GM12878 (cell line): ENCODE results near the gene NTN3. TPM values are rescaled to one million over a fixed set of nuclear protein-coding genes. Genes with fewer than 3 reads are reported as not detected.
A peak's percentile ranks its signal among the peaks of the same experiment; 100 is the strongest.

Source experiments
- BCLAF1 ChIP-seq: fragments of 450-650 bp; IDR thresholded peaks from 2 replicates; pipeline ENCODE4 v1.6.1; 2017; ENCODE audit warnings: antibody characterized with exemption, mild to moderate bottlenecking, moderate library complexity
- BMI1 ChIP-seq: fragments of 450-650 bp; IDR thresholded peaks from 2 replicates; pipeline ENCODE4 v1.6.1; 2016; ENCODE audit warnings: mild to moderate bottlenecking, moderate library complexity, borderline replicate concordance
- CBX3 ChIP-seq: fragments of 200-600 bp; sonication (generic); IDR thresholded peaks from 2 replicates; pipeline ENCODE4 v1.6.1; 2016; ENCODE audit warnings: low read depth, borderline replicate concordance
- DPF2 ChIP-seq: fragments of 450-650 bp; IDR thresholded peaks from 2 replicates; pipeline ENCODE4 v1.6.1; 2017; ENCODE audit warnings: mild to moderate bottlenecking
- ESRRA ChIP-seq: IDR thresholded peaks from 2 replicates; pipeline ENCODE4 v1.6.1; 2012; ENCODE audit warnings: mild to moderate bottlenecking, low read length, improper control_type of control experiment
- HDAC6 ChIP-seq: fragments of 200-600 bp; sonication (generic); IDR thresholded peaks from one replicate; pipeline ENCODE4 v1.8.0; 2017; ENCODE audit warnings: antibody characterized with exemption; ENCODE audit not compliant: unreplicated experiment
- KLF5 ChIP-seq: fragments of 450-650 bp; IDR thresholded peaks from 2 replicates; pipeline ENCODE4 v1.6.1; 2014; ENCODE audit warnings: mild to moderate bottlenecking; ENCODE audit not compliant: partially characterized antibody
- LARP7 ChIP-seq: fragments of 450-650 bp; IDR thresholded peaks from 2 replicates; pipeline ENCODE4 v1.6.1; 2017; ENCODE audit warnings: mild to moderate bottlenecking
- MEF2B ChIP-seq: fragments of 450-650 bp; IDR thresholded peaks from 2 replicates; pipeline ENCODE4 v1.6.1; 2018; ENCODE audit warnings: mild to moderate bottlenecking, moderate library complexity; ENCODE audit not compliant: partially characterized antibody, poor library complexity, severe bottlenecking
- MXI1 ChIP-seq: fragments of 150-350 bp; IDR thresholded peaks from 2 replicates; pipeline ENCODE4 v1.6.1; 2011; ENCODE audit warnings: low read depth, mild to moderate bottlenecking, inconsistent platforms, low read length, improper control_type of control experiment
- NFYB ChIP-seq: IDR thresholded peaks from 2 replicates; pipeline ENCODE4 v1.6.1; 2011; ENCODE audit warnings: low read depth, mild to moderate bottlenecking, low read length, improper control_type of control experiment, moderate library complexity; ENCODE audit not compliant: insufficient read depth
- NR2C1 ChIP-seq: fragments of 450-650 bp; IDR thresholded peaks from 2 replicates; pipeline ENCODE4 v1.6.1; 2017; ENCODE audit warnings: antibody characterized with exemption, mild to moderate bottlenecking, moderate library complexity
- NR2C2 ChIP-seq: IDR thresholded peaks from 2 replicates; pipeline ENCODE4 v1.6.1; 2011; ENCODE audit warnings: borderline replicate concordance, low read depth; ENCODE audit not compliant: control insufficient read depth, insufficient read length
- NR2F1 ChIP-seq: fragments of 450-650 bp; conservative IDR thresholded peaks from 2 replicates; pipeline ENCODE4 v1.6.1; 2017; ENCODE audit warnings: mild to moderate bottlenecking
- PKNOX1 ChIP-seq: fragments of 450-650 bp; IDR thresholded peaks from 2 replicates; pipeline ENCODE4 v1.6.1; 2016; ENCODE audit warnings: mild to moderate bottlenecking
- POLR2A ChIP-seq: IDR thresholded peaks from 2 replicates; pipeline ENCODE4 v1.6.1; 2011; ENCODE audit warnings: low read depth, mild to moderate bottlenecking, low read length
- POLR2AphosphoS5 ChIP-seq: IDR thresholded peaks from 2 replicates; pipeline ENCODE4 v1.6.1; 2011; ENCODE audit warnings: mild to moderate bottlenecking, low read length, inconsistent platforms
- RAD21 ChIP-seq: IDR thresholded peaks from 2 replicates; pipeline ENCODE4 v1.6.1; 2011; ENCODE audit warnings: mild to moderate bottlenecking, low read depth, low read length, moderate library complexity; ENCODE audit not compliant: insufficient read depth
- RELA ChIP-seq: fragments of 450-650 bp; IDR thresholded peaks from 2 replicates; pipeline ENCODE4 v1.8.0; 2014; ENCODE audit warnings: borderline replicate concordance; ENCODE audit not compliant: partially characterized antibody
- SKIL ChIP-seq: fragments of 450-650 bp; IDR thresholded peaks from 2 replicates; pipeline ENCODE4 v1.6.1; 2017; ENCODE audit warnings: mild to moderate bottlenecking, low read depth, inconsistent platforms; ENCODE audit not compliant: poor library complexity, severe bottlenecking
- SMAD5 ChIP-seq: IDR thresholded peaks from 2 replicates; pipeline ENCODE4 v1.6.1; 2016; ENCODE audit warnings: antibody characterized with exemption, low read depth
- SRF ChIP-seq, 2 experiments: IDR thresholded peaks; 2 replicates each; pipeline ENCODE4 v1.6.1; 2011; ENCODE audit warnings: low read depth in 2 of 2, low read length in 2 of 2, mild to moderate bottlenecking in 1 of 2, moderate library complexity in 1 of 2
- ZNF207 ChIP-seq: fragments of 450-650 bp; IDR thresholded peaks from 2 replicates; pipeline ENCODE4 v1.6.1; 2014; ENCODE audit warnings: antibody characterized with exemption, mild to moderate bottlenecking, borderline replicate concordance
- ZNF622 ChIP-seq: fragments of 450-650 bp; IDR thresholded peaks from 2 replicates; pipeline ENCODE4 v1.6.1; 2017; ENCODE audit warnings: mild to moderate bottlenecking, inconsistent platforms
- polyA plus RNA-seq, 11 experiments: library from polyadenylated mRNA; depleted of rRNA in 4 of 11; unstranded in 6 of 11; stranded (reverse) in 5 of 11; fragments of >200 nt; fragmentation: Nextera tagmentation in 4 of 11; fragmentation: Illumina TruSeq in 1 of 11; extraction: Ambion mirVana in 4 of 11; extraction: Trizol in 1 of 11; gene quantifications; 1 replicate in 1 of 11; 2 replicates in 10 of 11; pipeline versions ENCODE4 v1.2.1 to v1.2.3, GENCODE V29; 2011 to 2016; ENCODE audit warnings: inconsistent platforms in 2 of 11, missing spikeins in 2 of 11, low read depth in 1 of 11
- total RNA-seq, 4 experiments: library from RNA; depleted of rRNA in 3 of 4; stranded (reverse); fragments of >200 nt in 3 of 4; fragmentation: Illumina TruSeq in 1 of 4; extraction: Trizol in 1 of 4; gene quantifications; 2 replicates each; pipeline versions ENCODE4 v1.2.1 to v1.2.3, GENCODE V29; 2013 to 2021
- TF ChIP-seq, protein P1 (sequence below): IDR thresholded peaks from 2 replicates; pipeline ENCODE4 v1.6.1; 2011; ENCODE audit warnings: low read depth, low read length, improper control_type of control experiment, borderline replicate concordance

The NTN3 gene
- total and polyA plus RNA-seq, 10 of the 15 experiments (the other 5 are each of a cell fraction or from before 2014, with no cell fraction given), result 0.04 TPM; not detected in 9

- TF ChIP-seq NR2F1, result no peak; the same call in 1 of the 2 replicates
- peak; percentile 22 for TF ChIP-seq MXI1
- TF ChIP-seq SRF (IDR thresholded peaks at IDR 0.05; ENCODE audit: low read depth in 2 of 2, low read length in 2 of 2), result no peak
- peak; percentile 50 for TF ChIP-seq RELA
- no peak for TF ChIP-seq CBX3
- TF ChIP-seq, protein P1, sequence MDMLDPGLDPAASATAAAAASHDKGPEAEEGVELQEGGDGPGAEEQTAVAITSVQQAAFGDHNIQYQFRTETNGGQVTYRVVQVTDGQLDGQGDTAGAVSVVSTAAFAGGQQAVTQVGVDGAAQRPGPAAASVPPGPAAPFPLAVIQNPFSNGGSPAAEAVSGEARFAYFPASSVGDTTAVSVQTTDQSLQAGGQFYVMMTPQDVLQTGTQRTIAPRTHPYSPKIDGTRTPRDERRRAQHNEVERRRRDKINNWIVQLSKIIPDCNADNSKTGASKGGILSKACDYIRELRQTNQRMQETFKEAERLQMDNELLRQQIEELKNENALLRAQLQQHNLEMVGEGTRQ, result no peak
- TF ChIP-seq DPF2, result peak; percentile 54
- peak; percentile 92 for TF ChIP-seq NFYB
- no peak for TF ChIP-seq RAD21
- TF ChIP-seq MEF2B, result no peak
- TF ChIP-seq NR2C1, result 0 out of 2 replicates have a peak, but pooled peaks have one; percentile 6
- TF ChIP-seq NR2C2, result no peak
- TF ChIP-seq POLR2A, result peak; percentile 80
- no peak for TF ChIP-seq ZNF622
- no peak for TF ChIP-seq BCLAF1
- TF ChIP-seq SKIL, result no peak
- TF ChIP-seq BMI1, result no peak
- TF ChIP-seq KLF5, result no peak
- no peak for TF ChIP-seq HDAC6
- no peak for TF ChIP-seq ZNF207
- TF ChIP-seq SMAD5, result no peak
- peak; percentile 91; the same call in 1 of the 2 replicates for TF ChIP-seq LARP7
- no peak for TF ChIP-seq ESRRA
- peak; percentile 63; the same call in 1 of the 2 replicates for TF ChIP-seq POLR2AphosphoS5
- no peak for TF ChIP-seq PKNOX1
Measured at GRCh38 chr16:2429034-2429770, 41.9 kb upstream of the NTN3 start, which contains the start of gene CCNF (continued).
